Daoy (cell line): ENCODE results near the gene GPC6. TPM values are rescaled to one million over a fixed set of nuclear protein-coding genes. Genes with fewer than 3 reads are reported as not detected.

Experiments
- DNase-seq: peaks from one replicate; pipeline ENCODE4 v3.0.0-alpha.2; 2015; ENCODE audit warnings: low read depth
- total RNA-seq: library from RNA; depleted of rRNA; stranded (reverse); fragments of >200 nt; shearing (Covaris generic); gene quantifications from 2 replicates; pipeline ENCODE4 v1.2.3, GENCODE V29; 2014

GPC6 gene
- total RNA-seq, 1 experiment from 2014 or later, result 1.1 TPM

DNA sequence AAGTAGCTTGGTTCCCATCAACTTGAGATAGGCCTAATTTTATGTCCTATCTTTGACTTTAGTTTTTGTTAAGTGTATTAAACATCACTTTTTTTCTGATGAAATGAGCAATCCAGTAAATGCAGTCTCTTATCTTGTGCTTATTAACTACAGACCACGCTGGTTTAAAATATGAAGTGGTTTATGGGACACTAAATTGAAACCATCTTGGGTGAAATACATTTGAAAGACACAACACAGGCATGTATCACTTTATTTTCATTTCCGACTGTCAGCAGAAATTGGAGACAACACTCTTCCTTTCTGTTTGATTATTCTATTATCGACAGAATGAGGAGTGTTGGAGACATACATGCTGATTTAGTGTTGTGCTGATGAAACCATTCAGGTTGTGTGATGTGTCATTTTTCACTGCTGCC, 447.7 kb downstream of the GPC6 start:
- DNase-seq, result no peak

DNA sequence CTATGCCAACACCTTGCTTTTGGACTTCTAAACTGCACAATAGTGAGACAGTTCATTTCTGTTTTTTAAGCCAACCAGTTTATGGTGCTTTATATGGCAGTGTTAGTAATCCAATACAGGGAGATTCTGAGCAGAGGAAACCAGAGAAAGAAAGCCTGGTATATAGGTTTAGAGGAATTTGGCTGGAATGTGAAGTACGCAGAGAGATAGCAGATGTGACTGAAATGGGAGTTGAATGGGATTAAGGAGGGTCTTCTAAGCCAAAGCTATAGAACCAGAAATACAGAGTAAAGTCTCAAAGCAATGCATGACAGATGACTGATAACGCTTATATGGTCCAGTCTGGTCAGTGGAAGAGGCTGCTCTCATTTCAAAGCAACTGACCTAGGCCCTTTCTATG, 453.7 kb downstream of the GPC6 start:
- no peak for DNase-seq

DNA sequence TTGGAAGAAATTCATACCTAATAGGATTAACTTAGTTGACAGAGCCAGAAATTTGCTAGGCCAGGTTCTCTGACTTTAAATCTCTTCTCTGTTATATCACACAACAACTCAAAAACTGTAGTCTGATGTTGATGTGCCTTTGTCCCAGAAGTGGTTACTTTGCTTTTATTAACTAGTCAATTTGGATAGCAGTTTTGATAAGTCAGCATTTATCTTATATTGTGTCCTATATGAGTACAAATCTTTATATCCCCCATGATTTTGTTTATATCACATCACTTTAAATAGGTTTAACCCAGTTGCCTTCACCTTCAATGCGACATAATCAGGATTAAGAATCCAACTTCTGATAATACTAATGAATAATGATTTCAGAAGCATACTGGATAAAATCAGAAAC, 459.3 kb downstream of the GPC6 start:
- DNase-seq, result no peak

DNA sequence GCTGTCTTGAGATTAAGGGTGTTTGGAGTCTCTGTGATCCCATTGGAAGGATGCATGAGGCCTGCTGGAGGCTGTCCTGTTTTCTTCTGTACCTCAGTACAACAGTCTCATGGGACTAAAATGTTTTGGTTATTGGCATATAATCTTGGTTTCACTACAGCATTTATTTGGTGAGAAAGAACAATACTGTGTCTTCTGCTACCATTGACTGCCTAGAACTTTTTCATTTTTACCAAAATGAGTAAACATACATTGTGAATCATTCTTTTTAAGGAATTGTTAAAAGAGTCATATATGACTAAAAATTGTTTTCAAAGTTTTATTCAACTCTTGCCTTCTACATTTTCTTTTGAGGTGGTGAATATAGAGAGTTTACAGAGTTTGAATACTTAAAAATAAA, 459.8 kb downstream of the GPC6 start:
- DNase-seq, result no peak

DNA sequence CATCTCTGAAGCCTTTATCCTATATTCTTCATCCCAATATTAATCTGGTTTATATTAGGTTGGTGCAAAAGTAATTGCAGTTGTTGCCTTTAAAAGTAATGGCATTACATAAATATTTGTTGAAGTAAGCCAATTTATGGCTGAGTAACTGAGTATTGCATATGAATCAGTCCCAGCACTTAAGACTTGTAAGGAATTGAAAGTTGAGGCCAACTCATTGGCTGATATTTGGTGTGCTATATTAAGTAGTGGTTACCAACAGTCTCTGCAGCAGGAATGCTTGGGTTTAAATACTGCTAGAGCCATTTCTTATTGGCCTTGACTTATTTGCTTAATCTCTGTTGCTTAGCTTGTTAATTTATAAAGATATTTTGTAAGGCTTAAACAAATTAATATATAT, 460.7 kb downstream of the GPC6 start:
- no peak for DNase-seq

DNA sequence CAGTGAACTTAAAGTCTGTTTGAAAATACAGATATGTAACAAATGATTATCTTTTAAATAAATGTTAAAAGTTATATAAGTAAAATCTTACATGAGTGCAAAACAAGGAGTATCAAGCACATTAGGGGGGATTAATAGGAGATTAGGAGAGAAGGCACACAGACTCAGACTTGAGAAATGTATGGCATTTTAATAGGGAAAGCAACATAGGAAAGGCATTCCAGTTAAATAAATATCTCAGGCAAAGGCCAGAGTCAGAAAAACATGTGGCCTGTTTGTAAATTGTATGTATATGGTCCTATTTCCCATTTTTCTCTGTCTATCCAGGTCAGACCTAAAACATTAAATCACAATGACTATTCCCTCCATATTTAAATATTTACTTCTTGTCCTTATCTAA, 462.7 kb downstream of the GPC6 start:
- no peak for DNase-seq

DNA sequence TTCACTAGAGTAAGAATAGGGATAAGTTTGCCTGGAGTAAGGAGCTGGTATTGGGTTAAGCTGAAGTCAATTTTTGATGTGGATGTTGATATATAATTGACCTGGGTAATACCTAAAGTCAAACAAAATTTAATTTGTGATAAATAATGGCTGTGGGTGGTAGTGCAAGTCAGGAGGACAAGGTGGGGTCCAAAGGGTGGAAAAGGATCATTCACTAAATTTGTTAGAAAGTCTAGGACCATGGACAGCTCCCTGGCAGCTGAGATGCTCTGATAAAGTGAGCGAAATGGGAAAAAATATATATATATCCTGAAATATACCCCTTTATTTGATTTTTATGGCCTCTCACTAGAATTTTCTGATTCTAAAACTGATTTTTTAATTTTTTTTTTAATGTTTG, 463.5 kb downstream of the GPC6 start:
- DNase-seq, result no peak

DNA sequence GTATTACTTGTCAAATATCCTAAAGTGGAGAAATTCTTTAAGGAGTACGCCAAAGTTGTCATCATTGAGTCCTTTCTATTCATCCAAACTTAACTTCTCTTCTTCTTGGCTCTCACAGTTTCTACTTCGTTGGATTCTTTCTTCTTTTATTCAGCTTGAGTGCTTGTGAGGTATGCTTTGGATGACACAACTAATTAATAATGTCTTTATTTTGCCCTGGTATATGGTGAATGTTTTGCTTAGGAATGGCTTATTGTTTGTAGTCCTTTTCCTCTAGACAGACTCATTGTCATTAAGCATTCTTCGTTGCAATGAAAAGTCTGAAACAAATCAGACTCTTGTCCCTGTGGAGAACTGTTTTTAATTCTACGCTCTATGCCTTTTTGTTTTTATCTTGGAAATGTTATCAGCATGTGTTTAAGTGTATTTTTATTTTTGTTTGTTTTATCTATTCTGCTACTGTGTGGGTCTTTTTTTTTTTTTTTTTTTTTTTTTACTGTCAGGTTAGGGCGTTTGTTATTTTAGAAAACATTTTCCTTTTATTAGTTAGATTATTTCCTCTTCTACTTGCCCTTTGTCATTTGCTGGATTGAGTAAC, 471.5 kb downstream of the GPC6 start:
- DNase-seq, result no peak

DNA sequence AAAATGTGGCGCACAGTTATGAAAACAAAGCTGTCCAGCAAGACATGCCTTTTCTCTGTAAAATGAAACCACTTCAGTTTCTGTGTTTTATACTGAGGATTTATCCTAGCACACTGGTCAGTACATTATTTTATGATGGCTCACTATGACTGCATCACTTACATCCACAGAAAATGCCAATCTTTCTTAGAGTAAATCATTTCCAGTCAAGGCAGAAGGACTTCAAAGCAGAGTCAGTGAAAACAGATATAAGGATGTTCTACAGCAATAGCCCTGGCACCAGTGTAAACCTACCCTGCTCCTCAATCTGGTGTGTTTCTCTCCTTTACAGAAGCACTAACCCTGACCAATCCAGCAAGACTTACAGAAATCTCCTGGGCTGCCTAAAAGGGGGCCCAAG, 473.5 kb downstream of the GPC6 start:
- DNase-seq, result no peak

DNA sequence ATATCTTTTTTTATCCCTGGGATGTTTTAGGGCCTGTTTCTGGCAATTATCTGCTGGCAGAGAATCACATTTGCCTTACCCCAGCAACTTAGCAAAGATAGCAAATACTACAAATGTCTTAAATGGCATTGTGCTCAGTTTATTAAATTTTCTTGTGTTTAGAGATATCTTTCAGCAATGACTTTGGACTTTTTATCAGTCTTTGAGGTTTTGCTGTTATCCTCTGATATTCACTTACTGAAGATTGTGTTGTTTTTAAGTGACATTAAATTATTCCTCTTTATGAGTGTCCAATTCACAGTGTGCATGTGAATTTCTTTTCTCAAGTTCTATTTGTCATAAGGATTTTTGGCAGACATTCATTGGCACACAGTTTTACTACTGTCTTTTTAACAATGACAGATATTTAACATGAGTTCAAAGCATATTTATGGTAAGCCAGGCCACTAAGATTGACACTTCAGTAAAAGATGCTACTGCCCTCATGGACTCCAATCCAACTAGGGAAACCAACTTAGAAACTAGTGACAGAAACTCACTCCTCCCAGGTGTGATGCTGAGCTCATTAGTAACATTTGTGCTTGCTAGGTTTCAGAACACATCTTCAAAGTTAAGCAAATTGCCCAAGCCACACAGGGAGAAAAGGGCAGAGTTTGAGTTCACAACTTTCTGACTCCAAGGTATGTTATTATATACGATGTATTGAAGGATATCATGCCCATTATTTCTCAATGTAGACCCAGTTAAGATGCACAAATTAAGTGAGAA, 481.9 kb downstream of the GPC6 start:
- no peak for DNase-seq

DNA sequence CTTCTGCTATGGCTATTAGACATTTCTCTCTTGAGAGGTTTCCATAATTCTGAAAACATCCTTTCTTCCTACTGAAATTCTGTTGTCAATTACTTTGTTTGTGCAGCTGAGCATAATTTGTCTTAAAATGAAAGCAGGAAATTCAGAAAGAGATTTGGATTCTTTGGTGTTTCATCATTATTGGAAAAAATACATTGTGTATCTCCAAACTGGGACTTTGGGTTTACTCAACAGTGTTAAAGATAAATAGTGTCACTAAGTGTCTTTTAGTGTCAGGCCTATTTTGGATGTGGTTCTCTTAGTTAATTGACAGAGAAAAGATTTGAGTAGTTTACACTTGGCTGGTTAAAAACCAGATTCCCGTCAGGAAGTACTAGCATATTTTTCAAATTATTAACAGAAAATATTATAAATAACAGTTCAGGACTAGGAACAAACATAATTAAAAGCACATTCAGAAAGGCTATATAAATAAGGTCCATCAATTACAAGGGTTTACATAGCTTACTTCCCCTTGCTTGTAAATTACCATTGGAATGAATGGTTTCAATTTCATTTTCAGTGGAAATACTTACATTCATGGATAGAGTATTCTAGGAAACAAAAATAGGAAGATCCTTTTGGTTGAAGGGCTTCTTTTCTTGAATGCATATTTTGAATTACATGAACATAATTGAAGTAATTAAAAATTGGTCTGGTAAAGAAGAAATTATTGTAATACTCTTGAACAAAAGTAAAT, 483.1 kb downstream of the GPC6 start:
- no peak for DNase-seq

DNA sequence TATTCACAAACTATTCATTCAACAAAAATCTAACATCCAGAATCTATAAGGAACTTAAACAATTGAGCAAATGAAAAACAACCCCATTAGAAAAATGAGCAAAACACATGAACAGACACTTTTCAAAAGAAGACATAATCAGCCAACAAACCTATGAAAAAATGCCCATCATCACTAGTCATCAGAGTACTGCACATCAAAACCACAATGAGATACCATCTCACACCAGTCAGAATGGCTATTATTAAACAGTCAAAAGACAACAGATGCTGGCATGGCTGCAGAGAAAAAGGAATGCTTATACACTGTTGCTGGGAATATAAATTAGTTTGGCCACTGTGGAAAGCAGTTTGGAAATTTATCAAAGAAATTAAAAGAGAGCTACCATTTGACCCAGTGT, 487.6 kb downstream of the GPC6 start:
- DNase-seq, result no peak

DNA sequence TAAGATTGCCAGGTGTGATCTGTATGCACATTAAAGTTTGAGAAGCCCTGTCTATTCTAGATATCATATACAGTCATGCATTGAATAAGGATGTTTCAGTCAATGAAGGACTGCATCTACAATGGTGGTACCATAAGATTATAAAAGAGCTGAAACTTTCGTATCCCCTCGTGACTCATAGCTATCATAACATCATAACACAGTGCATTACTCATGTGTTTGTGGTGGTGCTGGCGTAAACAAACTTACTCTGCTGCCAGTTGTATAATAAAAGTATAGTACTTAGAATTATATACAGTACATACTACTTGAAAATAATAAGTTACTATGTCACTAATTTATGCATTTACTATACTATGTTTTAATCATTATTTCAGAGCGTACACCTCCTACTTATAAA, 489.3 kb downstream of the GPC6 start:
- DNase-seq, result no peak

DNA sequence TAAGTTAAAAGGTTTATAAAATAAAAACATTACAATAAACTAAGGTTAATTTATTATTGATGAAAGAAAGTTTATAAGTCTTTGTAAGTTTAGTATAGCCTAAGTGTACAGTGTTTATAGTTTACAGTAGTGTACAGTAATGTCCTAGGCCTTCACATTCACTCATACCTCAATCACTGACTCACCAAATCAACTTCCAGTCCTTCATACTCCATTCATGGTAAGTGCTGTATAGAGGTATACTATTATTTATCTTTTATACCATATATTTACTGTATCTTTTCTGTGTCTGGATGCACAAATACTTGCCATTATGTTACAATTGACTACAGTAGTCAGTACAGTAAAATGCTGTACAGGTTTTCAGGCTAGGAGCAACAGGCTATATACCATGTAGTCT, 490.0 kb downstream of the GPC6 start:
- no peak for DNase-seq

DNA sequence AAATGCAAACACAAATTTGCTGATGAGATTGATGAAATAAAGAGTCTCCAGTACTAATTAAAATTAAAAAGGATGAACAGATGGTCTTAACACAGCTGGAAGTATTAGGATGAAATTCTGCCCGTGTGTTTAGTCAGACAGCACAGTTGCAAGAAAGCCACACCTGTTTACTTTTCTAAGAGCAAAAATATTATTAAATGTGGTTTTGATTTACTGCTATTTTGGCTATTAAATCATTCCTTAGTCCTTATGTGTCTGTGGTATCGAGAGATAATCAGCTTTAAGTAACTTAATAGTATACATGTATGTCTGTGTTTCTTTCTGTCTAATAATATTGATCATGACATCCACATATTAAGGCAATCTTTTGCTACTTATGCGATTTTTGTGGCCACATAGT, 494.9 kb downstream of the GPC6 start:
- DNase-seq, result no peak

DNA sequence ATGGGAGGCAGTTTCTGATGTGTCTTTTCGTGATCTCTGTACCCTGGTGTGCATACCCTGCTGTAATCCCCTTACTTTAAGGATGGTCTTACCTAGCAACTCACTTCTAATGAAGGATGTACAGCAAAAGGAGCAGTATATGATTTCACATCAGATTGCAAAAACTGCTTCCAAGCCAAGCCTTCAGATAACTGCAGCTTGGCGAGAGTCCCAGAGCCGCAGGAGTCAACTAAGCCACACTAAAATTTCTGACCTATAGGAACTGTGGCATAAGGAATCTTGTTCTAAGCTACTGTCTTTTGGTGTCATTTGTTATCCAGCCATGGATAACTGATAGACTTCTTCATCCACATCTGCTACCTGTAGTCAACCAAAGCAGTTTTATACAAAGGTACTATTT, 496.7 kb downstream of the GPC6 start:
- no peak for DNase-seq

DNA sequence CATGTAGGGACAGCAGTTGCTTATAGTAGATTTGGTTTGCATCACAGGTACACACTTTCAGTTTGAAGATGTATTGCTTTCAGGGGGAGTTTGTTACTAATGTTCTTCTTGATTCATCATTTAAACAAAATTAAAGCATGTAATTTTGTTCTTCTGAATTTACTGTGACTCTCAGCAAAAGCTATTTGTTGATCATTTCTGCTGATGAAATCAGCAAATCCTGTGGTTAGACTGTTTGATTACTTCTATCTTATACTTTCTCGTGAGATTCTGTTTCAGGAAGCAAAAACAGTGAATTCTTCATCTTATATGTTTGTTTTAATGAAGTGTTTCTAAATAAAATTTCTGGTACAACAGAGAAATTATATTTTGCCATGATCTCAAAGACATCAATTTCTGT, 497.6 kb downstream of the GPC6 start:
- no peak for DNase-seq

DNA sequence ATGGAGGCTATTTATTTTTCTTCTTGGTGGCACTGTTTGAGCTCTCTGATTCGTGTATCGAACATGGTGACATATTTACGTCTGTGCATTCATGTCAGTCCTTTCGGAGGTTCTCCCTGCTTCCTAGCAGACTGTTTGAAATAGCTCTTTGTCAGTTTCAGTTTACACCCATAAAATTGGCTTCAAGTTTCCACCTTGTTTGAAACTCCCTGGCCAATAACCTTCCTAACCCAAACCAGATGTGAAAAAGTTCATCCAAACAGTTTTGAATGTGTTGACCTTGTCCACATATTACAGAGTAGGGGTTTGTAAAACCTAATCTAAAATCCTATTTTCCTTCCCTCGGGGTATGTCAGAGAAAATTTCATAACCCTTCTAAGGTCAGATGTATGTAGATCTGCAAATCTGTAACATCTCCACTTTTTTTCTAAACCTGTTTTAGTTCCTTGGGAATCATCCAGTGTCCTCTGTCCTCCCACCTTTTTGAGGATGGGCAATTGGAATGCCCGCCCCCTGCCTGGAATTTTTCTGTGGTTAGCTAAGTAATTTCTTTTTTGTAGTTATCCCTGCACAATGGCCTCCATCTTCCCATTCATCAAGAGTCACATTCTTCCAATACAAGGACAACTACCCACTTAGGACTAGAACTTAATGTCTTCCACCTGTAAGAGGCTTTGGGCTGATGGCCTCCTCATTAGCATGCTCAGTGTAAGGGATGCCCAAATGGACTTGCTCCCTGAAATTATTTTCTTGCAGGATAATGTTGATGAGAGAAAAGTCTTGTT, 499.8 kb downstream of the GPC6 start:
- no peak for DNase-seq

DNA sequence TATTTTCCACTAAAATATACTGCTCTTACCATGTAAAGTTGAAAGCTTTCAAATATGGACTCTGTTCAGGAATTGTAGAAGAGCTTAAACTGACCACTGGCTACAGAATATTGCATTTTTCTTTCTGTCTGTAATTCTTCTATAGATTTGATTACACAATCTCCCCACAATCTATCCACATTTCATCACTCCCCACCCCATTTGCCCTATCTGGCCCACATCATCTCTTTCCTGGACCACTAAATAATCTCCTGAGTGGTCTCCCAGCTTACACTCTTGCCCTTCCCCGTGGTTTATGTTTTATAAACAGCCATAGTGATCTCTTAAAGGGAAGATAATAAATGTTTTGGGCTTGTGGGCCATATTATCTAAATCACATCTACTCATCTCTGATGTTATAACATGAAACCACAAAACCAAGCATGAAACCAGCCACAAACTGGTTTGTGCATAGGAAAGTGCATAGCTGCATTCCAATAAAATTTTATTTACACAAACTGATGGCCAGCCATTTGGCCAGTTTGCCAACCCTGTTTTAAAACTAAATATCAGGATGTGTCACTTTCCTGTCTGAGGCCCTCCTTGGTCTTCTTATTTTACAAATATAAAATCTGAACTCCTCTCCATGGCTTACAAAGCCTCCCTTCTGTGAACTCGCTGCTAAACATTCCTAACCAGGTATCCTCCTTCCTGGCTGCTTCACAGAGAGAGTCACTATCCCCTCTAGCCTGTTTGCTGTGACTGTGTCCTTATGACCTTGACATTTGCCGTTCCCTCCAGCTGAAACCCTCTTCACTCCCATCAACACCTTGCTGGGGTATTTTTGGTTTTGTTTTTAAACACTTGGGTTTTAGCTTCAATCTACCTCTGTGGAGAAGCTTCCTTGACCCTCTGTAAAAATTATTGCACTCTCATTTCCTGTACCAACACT, 500.9 kb downstream of the GPC6 start:
- DNase-seq, result peak; percentile 21

DNA sequence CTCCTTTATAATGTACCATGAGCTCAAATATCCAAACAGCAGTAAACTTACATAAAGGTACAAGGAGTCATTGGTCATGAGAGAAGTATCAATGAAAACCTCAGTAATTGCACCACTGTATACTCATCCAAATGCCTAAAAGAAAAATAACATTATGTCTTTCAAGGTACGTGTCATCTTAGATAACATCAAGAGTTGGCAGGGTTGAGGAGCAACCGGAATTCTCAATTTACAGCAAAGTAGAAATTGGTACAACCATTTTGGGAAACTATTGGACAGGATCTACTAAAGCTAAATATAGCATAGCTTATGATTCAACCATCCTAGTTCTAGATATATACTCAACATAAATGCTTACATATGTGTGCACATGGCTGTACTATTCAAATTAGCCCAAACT, 502.8 kb downstream of the GPC6 start:
- DNase-seq, result no peak

DNA sequence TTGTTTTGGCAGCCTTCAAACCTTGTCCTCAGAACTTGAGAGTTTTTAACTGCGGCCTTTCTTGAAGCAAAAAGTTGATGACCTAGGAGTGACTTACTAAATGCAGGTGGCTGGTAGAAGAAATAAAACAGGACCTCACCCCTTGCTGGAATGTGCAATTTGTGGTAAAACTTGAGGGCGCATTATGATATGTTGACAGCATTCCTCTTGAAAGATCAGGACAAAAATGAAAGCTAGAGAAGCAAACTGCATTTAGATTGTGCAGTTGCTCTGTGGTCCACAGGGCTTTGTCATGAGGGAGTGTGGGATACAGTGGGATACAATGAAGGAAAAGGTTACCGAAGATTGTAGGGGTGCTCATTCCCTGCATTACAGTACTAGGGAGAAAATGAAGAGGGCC, 504.2 kb downstream of the GPC6 start:
- no peak for DNase-seq
